K562 (cell line): ENCODE measurements around the gene MN1. TPM values are rescaled to one million over a fixed set of nuclear protein-coding genes. Genes with fewer than 3 reads are reported as not detected.

Source experiments
- BCOR ChIP-seq: fragments of 450-650 bp; IDR thresholded peaks from 2 replicates; pipeline ENCODE4 v1.6.1; 2016
- HSF4 ChIP-seq: fragments of 250-450 bp; sonication (Bioruptor Pico); IDR thresholded peaks from 2 replicates; pipeline ENCODE4 v2.1.2; 2022; ENCODE audit warnings: mild to moderate bottlenecking, moderate library complexity, borderline replicate concordance
- KDM1A ChIP-seq, 2 experiments: fragments of 450-650 bp; IDR thresholded peaks; 2 replicates each; pipeline ENCODE4 v1.6.1; 2016; ENCODE audit warnings: mild to moderate bottlenecking in 2 of 2
- L3MBTL2 ChIP-seq: fragments of 450-650 bp; IDR thresholded peaks from 2 replicates; pipeline ENCODE4 v1.6.1; 2016; ENCODE audit warnings: mild to moderate bottlenecking, moderate library complexity
- MEIS2 ChIP-seq: fragments of 450-650 bp; IDR thresholded peaks from 2 replicates; pipeline ENCODE4 v1.6.1; 2014; ENCODE audit warnings: mild to moderate bottlenecking; ENCODE audit not compliant: partially characterized antibody
- RBM25 ChIP-seq: fragments of 200-400 bp; formaldehyde crosslinking; IDR thresholded peaks from 2 replicates; pipeline ENCODE4 v1.6.1; 2018; ENCODE audit warnings: low read length, low read depth, moderate library complexity; ENCODE audit not compliant: severe bottlenecking
- ZNF41 ChIP-seq: fragments of 250-450 bp; sonication (Bioruptor Pico); conservative IDR thresholded peaks from 2 replicates; pipeline ENCODE4 v1.4.0; 2020; ENCODE audit warnings: mild to moderate bottlenecking
- ZNF436 ChIP-seq: fragments of 250-450, 450-650 bp; sonication (Bioruptor Pico); formaldehyde crosslinking; IDR thresholded peaks from 2 replicates; pipeline ENCODE4 v1.7.0; 2020; ENCODE audit warnings: mild to moderate bottlenecking
- polyA plus RNA-seq, 8 experiments: library from polyadenylated mRNA; depleted of rRNA in 4 of 8; stranded (reverse) in 5 of 8; unstranded in 3 of 8; fragments of >200 nt; fragmentation: Nextera tagmentation in 2 of 8; fragmentation: Illumina TruSeq in 1 of 8; extraction: Ambion mirVana in 2 of 8; extraction: Trizol in 1 of 8; gene quantifications; 2 replicates each; pipeline versions ENCODE4 v1.2.1 to v1.2.3, GENCODE V29; 2011 to 2014; ENCODE audit warnings: inconsistent platforms in 1 of 8, missing spikeins in 1 of 8
- total RNA-seq, 7 experiments: library from RNA; depleted of rRNA in 6 of 7; stranded (reverse); fragments of >200 nt in 6 of 7; fragmentation: Illumina TruSeq in 2 of 7; extraction: Trizol in 2 of 7; gene quantifications; 2 replicates each; pipeline versions ENCODE4 v1.2.1 to v1.2.3, GENCODE V29; 2011 to 2021; ENCODE audit warnings: low replicate concordance in 1 of 7
- TF ChIP-seq, protein P1 (sequence below), 2 experiments: fragments of 450-650 bp in 1 of 2; sonication (generic) in 1 of 2; formaldehyde crosslinking in 1 of 2; IDR thresholded peaks; 2 replicates each; pipeline versions ENCODE4 v1.7.1 to v1.9.0; 2016 to 2022; ENCODE audit warnings: inconsistent platforms in 1 of 2, mild to moderate bottlenecking in 1 of 2, missing genetic modification reagents in 1 of 2

MN1 gene
- total and polyA plus RNA-seq, 9 of the 15 experiments (the other 6 are each of a cell fraction or from before 2014, with no cell fraction given) = under 0.01 to 0.05 (median 0.03) TPM; not detected in 5

DNA sequence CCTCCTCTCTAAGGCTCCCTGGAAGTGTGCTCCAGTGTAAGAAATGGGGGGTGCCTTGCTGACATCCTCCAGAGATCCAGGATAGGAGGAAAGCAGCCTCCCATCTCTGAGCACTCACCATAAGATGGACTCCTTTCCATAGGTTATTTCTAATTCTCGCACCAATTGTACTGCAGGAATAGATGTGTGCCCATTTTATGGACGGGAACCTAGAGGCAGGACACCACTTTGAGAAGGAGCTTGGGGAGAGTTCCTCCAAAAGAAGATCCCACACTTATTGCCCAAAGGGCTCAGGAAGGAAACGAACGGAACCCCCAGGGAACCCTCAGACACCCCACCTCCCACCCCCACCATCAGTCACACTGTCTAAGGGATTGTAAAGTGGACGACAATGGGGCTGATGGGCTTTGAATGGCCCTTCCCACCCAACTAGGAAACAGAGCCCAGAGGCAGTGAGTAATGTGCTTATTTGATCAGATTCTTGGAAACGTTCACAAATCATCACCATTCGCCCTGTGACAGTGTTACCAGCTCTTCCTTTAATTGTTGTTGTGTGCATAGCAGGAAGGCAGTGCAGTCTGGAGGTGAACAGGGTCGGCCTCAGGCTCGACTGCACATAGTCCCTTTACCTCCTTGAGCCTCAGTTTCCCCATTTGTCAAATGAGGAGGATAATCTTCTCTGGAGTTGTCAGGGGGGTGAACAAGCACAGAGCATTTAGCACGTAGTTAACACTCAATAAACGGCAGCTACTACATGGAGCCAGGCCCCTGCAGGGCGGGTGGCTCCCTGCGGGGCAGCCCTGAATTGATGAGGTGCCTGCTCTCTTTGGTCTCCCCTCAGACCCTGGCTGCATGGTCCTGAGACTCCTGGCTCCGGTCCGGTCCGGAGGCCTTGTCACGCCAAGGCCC, 8.4 kb upstream of the MN1 start (continued):
- TF ChIP-seq ZNF41 (CRISPR knock-in tag) (no peak), L3MBTL2 (no peak), RBM25 (peak; percentile 85), MEIS2 (peak; percentile 70), KDM1A (IDR thresholded peaks at IDR 0.05) (peak in 1 of 2 experiments; percentile 29; a peak in 1 of 4 replicates), BCOR (peak; percentile 32; the same call in 1 of the 2 replicates), HSF4 (no peak), ZNF436 (no peak)
- TF ChIP-seq, protein P1, sequence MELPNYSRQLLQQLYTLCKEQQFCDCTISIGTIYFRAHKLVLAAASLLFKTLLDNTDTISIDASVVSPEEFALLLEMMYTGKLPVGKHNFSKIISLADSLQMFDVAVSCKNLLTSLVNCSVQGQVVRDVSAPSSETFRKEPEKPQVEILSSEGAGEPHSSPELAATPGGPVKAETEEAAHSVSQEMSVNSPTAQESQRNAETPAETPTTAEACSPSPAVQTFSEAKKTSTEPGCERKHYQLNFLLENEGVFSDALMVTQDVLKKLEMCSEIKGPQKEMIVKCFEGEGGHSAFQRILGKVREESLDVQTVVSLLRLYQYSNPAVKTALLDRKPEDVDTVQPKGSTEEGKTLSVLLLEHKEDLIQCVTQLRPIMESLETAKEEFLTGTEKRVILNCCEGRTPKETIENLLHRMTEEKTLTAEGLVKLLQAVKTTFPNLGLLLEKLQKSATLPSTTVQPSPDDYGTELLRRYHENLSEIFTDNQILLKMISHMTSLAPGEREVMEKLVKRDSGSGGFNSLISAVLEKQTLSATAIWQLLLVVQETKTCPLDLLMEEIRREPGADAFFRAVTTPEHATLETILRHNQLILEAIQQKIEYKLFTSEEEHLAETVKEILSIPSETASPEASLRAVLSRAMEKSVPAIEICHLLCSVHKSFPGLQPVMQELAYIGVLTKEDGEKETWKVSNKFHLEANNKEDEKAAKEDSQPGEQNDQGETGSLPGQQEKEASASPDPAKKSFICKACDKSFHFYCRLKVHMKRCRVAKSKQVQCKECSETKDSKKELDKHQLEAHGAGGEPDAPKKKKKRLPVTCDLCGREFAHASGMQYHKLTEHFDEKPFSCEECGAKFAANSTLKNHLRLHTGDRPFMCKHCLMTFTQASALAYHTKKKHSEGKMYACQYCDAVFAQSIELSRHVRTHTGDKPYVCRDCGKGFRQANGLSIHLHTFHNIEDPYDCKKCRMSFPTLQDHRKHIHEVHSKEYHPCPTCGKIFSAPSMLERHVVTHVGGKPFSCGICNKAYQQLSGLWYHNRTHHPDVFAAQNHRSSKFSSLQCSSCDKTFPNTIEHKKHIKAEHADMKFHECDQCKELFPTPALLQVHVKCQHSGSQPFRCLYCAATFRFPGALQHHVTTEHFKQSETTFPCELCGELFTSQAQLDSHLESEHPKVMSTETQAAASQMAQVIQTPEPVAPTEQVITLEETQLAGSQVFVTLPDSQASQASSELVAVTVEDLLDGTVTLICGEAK (IDR thresholded peaks at IDR 0.05) = no peak
- TF ChIP-seq, protein P1 (CRISPR knock-in tag; IDR thresholded peaks at IDR 0.05) = no peak
